Fibroblast of lung (primary cell): Measurements from ENCODE around the gene GALK2.

Experiments used
- EZH2 ChIP-seq: IDR thresholded peaks from 2 replicates; pipeline ENCODE4 v1.5.1; 2012; ENCODE audit warnings: low read length, control low read depth, mild to moderate bottlenecking; ENCODE audit errors: missing control alignments
- TF ChIP-seq, protein P1 (sequence below), 2 donors: IDR thresholded peaks in 1 of 2; conservative IDR thresholded peaks in 1 of 2; 1 replicate in 1 of 2; 2 replicates in 1 of 2; pipeline ENCODE4 v1.5.1; 2011 to 2012; ENCODE audit warnings: low read length in 2 of 2, control low read depth in 1 of 2, inconsistent platforms in 1 of 2, low read depth in 1 of 2, mild to moderate bottlenecking in 1 of 2

DNA sequence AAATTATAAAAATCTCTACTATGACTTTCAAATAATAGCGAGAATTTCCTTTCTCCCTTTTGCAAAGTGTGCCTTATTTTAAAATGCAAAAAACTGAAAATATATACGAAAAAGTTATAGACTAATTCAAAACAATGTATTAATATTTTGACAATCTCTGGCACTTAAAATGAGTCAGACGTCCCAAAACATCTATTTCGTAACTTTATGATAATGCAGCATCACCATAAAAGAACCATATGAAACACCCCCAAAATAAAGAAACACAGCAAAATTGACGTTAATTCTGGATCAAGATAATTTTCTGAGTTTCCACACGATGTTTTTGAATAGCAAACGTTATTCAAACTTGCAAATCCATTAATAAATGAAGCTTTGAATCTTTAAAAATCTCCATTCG lies 15.7 kb upstream of the GALK2 start:
- TF ChIP-seq EZH2: no peak
- TF ChIP-seq, protein P1, sequence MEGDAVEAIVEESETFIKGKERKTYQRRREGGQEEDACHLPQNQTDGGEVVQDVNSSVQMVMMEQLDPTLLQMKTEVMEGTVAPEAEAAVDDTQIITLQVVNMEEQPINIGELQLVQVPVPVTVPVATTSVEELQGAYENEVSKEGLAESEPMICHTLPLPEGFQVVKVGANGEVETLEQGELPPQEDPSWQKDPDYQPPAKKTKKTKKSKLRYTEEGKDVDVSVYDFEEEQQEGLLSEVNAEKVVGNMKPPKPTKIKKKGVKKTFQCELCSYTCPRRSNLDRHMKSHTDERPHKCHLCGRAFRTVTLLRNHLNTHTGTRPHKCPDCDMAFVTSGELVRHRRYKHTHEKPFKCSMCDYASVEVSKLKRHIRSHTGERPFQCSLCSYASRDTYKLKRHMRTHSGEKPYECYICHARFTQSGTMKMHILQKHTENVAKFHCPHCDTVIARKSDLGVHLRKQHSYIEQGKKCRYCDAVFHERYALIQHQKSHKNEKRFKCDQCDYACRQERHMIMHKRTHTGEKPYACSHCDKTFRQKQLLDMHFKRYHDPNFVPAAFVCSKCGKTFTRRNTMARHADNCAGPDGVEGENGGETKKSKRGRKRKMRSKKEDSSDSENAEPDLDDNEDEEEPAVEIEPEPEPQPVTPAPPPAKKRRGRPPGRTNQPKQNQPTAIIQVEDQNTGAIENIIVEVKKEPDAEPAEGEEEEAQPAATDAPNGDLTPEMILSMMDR (conservative IDR thresholded peaks at IDR 0.05 in 1 of 2, IDR thresholded peaks at IDR 0.05 in 1 of 2; ENCODE audit: low read depth in 1 of 2, low read length in 2 of 2): no peak
